AG04450 (cell line): ENCODE results near the gene PREPL. TPM values are rescaled to one million over a fixed set of nuclear protein-coding genes. Genes with fewer than 3 reads are reported as not detected.

Experiments
- CTCF ChIA-PET: fragments of 300-600, 350-600 bp; formaldehyde crosslinking; extraction: SDS; loops from one replicate; lab custom pipeline; 2022; ENCODE audit warnings: antibody characterized with exemption, inconsistent platforms; lab: Charles Lee
- POLR2A ChIA-PET: fragments of 350-600 bp; formaldehyde crosslinking; extraction: SDS; loops from one replicate; lab custom pipeline; 2021; ENCODE audit warnings: antibody characterized with exemption, inconsistent platforms; lab: Yijun Ruan, JAX
- DNase-seq: peaks from one replicate; pipeline ENCODE4 v3.0.0-alpha.2; 2011; ENCODE audit warnings: low read depth, low spot score
- H3K27ac ChIP-seq: one replicate; pipeline ENCODE4 v1.5.1; 2012; ENCODE audit warnings: low read depth, low read length, control low read depth
- H3K27me3 ChIP-seq: one replicate; pipeline ENCODE4 v1.6.0; 2012; ENCODE audit warnings: low read length; ENCODE audit not compliant: control insufficient read depth, insufficient read depth
- H3K4me3 ChIP-seq: 2 replicates; pipeline ENCODE4 v1.5.1; 2011; ENCODE audit warnings: mild to moderate bottlenecking, low read depth, low read length, control low read depth
- H3K9me3 ChIP-seq: 2 replicates; pipeline ENCODE4 v1.5.1; 2012; ENCODE audit warnings: low read length; ENCODE audit not compliant: control insufficient read depth, insufficient read depth
- CTCF ChIP-seq: IDR thresholded peaks from 2 replicates; pipeline ENCODE4 v1.5.1; 2011; ENCODE audit warnings: low read depth, low read length, control low read depth, inconsistent platforms
- polyA plus RNA-seq: library from polyadenylated mRNA; depleted of rRNA; stranded (reverse); fragments of >200 nt; gene quantifications from 2 replicates; pipeline ENCODE4 v1.2.3, GENCODE V29; 2011

PREPL gene
- polyA plus RNA-seq, 1 experiment: 79.6 TPM

DNA sequence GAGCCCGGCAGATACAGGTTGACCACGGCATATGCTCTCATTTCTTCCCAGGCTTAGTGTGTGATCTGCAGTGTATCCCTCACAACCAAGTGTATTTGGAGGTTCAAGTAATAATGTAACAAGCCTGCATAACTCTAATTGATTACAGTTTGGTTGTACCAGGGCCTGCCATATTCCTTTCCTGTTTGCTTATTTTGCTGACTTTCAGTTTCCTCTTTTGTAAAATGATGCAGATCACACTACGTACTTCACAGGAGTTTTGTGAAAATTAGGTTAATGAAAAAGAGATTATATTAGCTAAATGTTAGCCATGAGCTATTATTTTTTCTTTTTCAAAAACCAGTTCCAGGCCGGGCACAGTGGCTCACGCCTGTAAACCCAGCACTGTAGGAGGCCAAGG lies 60.2 kb downstream of the PREPL start:
- H3K9me3 ChIP-seq: no peaks in the 10 kb centered on the region
- no peak overlapping the region for H3K4me3 ChIP-seq
- POLR2A ChIA-PET: no interaction called here
- H3K27me3 ChIP-seq: peaks cover 8% of the 10 kb centered on the region
- DNase-seq: no peak
- CTCF ChIA-PET: interaction anchor here (0.9 to 2.3 kb wide), 2 partner anchors 9 to 257 kb away, joined by 3 to 11 read pairs; no protein-coding TSS in a partner anchor
- H3K27ac ChIP-seq: no peak overlapping the region
- TF ChIP-seq CTCF: no peak

DNA sequence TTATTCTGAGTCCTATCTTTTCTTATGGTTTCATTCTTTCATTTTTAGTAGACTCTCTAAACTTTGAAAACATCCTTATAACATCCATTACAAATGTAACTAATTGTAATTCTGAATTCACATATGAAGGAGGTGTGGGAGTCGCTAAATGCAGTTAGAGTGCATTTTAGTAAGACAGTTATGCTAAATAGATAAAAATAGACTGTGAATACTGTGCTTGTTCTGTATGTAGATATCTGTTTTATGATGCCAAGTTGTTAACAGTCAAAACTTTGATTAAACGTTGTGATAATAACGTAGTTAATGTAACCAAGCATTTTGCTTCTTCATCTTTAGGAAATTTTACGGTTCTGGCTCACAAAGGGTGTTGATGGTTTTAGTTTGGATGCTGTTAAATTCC lies 61.7 kb downstream of the PREPL start:
- no peak overlapping the region for H3K27ac ChIP-seq

GRCh38 chr2:44297431-44297830 lies 63.9 kb downstream of the PREPL start:
- Histone ChIP-seq H3K27me3 (peaks cover 12% of the 10 kb centered on the region), H3K27ac (no peak overlapping the region), H3K9me3 (no peaks in the 10 kb centered on the region), H3K4me3 (no peak overlapping the region)
- POLR2A ChIA-PET: no interaction called here
- TF ChIP-seq CTCF: no peak
- CTCF ChIA-PET: interaction anchor here (0.6 to 2.9 kb wide), 2 partner anchors 53 to 253 kb away, joined by 3 to 16 read pairs; no protein-coding TSS in a partner anchor
- no peak for DNase-seq

More for the DNA sequence above, 61.7 kb downstream of the PREPL start:
- Histone ChIP-seq H3K27me3 (peaks cover 12% of the 10 kb centered on the region), H3K4me3 (no peak overlapping the region), H3K9me3 (no peaks in the 10 kb centered on the region)
- no peak for TF ChIP-seq CTCF
- no peak for DNase-seq
- ChIA-PET CTCF (no interaction called here), POLR2A (no interaction called here)

DNA sequence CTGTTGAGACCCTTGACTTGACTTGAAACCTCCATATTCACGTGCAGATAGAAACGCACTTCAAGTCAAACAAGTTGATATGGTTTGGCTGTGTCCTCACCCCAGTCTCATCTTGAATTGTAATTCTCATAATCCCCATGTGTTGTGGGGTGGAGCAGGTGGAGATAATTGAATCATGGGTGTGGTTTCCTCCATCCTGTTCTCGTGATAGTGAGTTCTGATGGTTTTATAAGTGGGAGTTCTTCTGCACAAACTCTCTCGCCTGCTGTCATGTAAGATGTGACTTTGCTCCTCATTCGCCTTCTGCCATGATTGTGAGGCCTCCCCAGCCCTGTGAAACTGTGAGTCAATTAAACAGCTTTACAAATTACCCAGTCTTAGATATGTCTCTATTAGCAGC lies 64.6 kb downstream of the PREPL start:
- ChIA-PET CTCF (interaction anchor here (0.6 to 2.9 kb wide), 5 partner anchors 14 to 252 kb away, joined by 3 to 16 read pairs (median 5); no protein-coding TSS in a partner anchor), POLR2A (no interaction called here)
- no peak for TF ChIP-seq CTCF
- H3K9me3 ChIP-seq: no peaks in the 10 kb centered on the region
- no peak overlapping the region for H3K4me3 ChIP-seq
- no peak for DNase-seq
- no peak overlapping the region for H3K27ac ChIP-seq
- H3K27me3 ChIP-seq: peaks cover 12% of the 10 kb centered on the region

GRCh38 chr2:44295633-44296359 lies 65.5 kb downstream of the PREPL start:
- TF ChIP-seq CTCF: peak; percentile 32; the same call in 1 of the 2 replicates
- Histone ChIP-seq H3K27ac (no peak overlapping the region), H3K4me3 (no peak overlapping the region), H3K27me3 (peaks cover 12% of the 10 kb centered on the region), H3K9me3 (no peaks in the 10 kb centered on the region)
- ChIA-PET CTCF (interaction anchor here (0.8 to 2.9 kb wide), 7 partner anchors 11 to 252 kb away, joined by 3 to 16 read pairs (median 7); no protein-coding TSS in a partner anchor), POLR2A (interaction anchor here (0.6 kb wide), 1 partner anchor 230 kb away, joined by 3 read pairs; no protein-coding TSS in a partner anchor)
- no peak for DNase-seq
